HG03060 (cell line): ENCODE measurements around the gene INPP5B.

Experiments
- ATAC-seq: cut with Tn5 transposase; IDR thresholded peaks from one replicate; pipeline ENCODE4 v1.9.1; 2021; ENCODE audit warnings: low read depth, moderate number of reproducible peaks; ENCODE audit not compliant: unreplicated experiment

The INPP5B gene

GRCh38 chr1:37845049-37845646 lies 101.7 kb downstream of the INPP5B start:
- no peak for ATAC-seq

- ATAC-seq, result no peak
Observed at GRCh38 chr1:37844536-37844935, 102.3 kb downstream of the INPP5B start.

GRCh38 chr1:37841652-37842051 lies 105.2 kb downstream of the INPP5B start:
- no peak for ATAC-seq

- ATAC-seq, result no peak
Observed at GRCh38 chr1:37840711-37841110, 106.1 kb downstream of the INPP5B start.

GRCh38 chr1:37839676-37840075 lies 107.2 kb downstream of the INPP5B start:
- ATAC-seq, result no peak

GRCh38 chr1:37836788-37837187 lies 110.1 kb downstream of the INPP5B start:
- ATAC-seq, result no peak

GRCh38 chr1:37831809-37832208 lies 115.0 kb downstream of the INPP5B start:
- no peak for ATAC-seq

- no peak for ATAC-seq
Observed at GRCh38 chr1:37831109-37831508, 115.7 kb downstream of the INPP5B start.

- no peak for ATAC-seq
Observed at GRCh38 chr1:37828410-37829074, 118.3 kb downstream of the INPP5B start.

GRCh38 chr1:37825506-37825905 lies 121.3 kb downstream of the INPP5B start:
- no peak for ATAC-seq

GRCh38 chr1:37824001-37824400 lies 122.9 kb downstream of the INPP5B start:
- no peak for ATAC-seq

- no peak for ATAC-seq
Observed at GRCh38 chr1:37822906-37823815, 123.7 kb downstream of the INPP5B start.

- no peak for ATAC-seq
Observed at GRCh38 chr1:37821481-37821880, 125.4 kb downstream of the INPP5B start.

- no peak for ATAC-seq
Observed at GRCh38 chr1:37817481-37817880, 129.4 kb downstream of the INPP5B start.

GRCh38 chr1:37814252-37814651 lies 132.6 kb downstream of the INPP5B start:
- no peak for ATAC-seq

- no peak for ATAC-seq
Observed at GRCh38 chr1:37813529-37814145, 133.2 kb downstream of the INPP5B start.

- no peak for ATAC-seq
Observed at GRCh38 chr1:37811027-37811655, 135.7 kb downstream of the INPP5B start.
